ENCODE data around the gene ALCAM.

The ALCAM gene

DNA sequence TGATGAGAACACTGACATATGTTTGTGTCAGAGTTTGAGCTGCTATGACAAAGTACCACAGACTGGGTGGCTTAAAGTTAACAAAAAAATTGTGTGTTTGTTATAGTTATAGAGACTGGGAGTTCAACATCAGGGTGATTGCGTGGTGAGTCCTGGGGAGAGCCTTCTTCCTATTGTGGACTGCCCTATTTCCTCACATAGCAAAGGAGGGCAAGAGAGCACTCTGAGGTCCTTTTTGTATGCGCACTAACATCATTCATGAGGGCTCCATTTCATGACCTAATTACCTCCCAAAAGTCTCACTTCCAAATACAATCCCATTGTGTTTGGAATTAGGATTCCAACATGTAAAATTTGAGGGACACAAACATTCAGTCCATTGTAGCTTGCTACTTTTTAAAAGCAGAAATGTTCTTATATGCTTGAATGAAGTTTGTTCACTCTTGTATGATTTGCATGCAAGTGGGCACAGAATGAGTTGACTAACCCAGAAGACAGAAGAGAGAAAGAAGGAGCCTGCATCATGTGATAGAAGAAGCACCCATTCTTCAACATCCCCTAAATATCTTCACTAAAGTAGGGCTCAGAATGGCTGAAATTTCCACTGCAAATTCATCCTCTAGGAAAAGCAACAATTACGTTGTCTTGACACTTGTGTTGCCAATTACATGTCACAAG lies 18.9 kb upstream of the ALCAM start:
- TF ChIP-seq RAD21 (IDR thresholded peaks at IDR 0.05; ENCODE audit: low read depth) (no peak), EP300 (IDR thresholded peaks at IDR 0.05; ENCODE audit: borderline replicate concordance) (no peak), FOXM1 (IDR thresholded peaks at IDR 0.05; ENCODE audit: borderline replicate concordance, low read depth) (no peak), YY1 (IDR thresholded peaks at IDR 0.05; ENCODE audit: low read depth) (no peak), ZBTB7A (IDR thresholded peaks at IDR 0.05; ENCODE audit: low read depth) (no peak), NFIC (IDR thresholded peaks at IDR 0.05) (no peak), TAF1 (IDR thresholded peaks at IDR 0.05; ENCODE audit: low read depth) (no peak), CEBPB (IDR thresholded peaks at IDR 0.05) (no peak), TCF12 (IDR thresholded peaks at IDR 0.05; ENCODE audit: low read depth) (no peak), EGR1 (IDR thresholded peaks at IDR 0.05) (no peak), CREB1 (IDR thresholded peaks at IDR 0.05; ENCODE audit: low read depth) (no peak), TEAD4 (IDR thresholded peaks at IDR 0.05) (no peak)
- TF ChIP-seq, protein P1, sequence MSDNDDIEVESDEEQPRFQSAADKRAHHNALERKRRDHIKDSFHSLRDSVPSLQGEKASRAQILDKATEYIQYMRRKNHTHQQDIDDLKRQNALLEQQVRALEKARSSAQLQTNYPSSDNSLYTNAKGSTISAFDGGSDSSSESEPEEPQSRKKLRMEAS (IDR thresholded peaks at IDR 0.05), result no peak
- TF ChIP-seq, protein P2, sequence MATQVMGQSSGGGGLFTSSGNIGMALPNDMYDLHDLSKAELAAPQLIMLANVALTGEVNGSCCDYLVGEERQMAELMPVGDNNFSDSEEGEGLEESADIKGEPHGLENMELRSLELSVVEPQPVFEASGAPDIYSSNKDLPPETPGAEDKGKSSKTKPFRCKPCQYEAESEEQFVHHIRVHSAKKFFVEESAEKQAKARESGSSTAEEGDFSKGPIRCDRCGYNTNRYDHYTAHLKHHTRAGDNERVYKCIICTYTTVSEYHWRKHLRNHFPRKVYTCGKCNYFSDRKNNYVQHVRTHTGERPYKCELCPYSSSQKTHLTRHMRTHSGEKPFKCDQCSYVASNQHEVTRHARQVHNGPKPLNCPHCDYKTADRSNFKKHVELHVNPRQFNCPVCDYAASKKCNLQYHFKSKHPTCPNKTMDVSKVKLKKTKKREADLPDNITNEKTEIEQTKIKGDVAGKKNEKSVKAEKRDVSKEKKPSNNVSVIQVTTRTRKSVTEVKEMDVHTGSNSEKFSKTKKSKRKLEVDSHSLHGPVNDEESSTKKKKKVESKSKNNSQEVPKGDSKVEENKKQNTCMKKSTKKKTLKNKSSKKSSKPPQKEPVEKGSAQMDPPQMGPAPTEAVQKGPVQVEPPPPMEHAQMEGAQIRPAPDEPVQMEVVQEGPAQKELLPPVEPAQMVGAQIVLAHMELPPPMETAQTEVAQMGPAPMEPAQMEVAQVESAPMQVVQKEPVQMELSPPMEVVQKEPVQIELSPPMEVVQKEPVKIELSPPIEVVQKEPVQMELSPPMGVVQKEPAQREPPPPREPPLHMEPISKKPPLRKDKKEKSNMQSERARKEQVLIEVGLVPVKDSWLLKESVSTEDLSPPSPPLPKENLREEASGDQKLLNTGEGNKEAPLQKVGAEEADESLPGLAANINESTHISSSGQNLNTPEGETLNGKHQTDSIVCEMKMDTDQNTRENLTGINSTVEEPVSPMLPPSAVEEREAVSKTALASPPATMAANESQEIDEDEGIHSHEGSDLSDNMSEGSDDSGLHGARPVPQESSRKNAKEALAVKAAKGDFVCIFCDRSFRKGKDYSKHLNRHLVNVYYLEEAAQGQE (IDR thresholded peaks at IDR 0.05; ENCODE audit: low read depth), result no peak
- TF ChIP-seq, protein P3, sequence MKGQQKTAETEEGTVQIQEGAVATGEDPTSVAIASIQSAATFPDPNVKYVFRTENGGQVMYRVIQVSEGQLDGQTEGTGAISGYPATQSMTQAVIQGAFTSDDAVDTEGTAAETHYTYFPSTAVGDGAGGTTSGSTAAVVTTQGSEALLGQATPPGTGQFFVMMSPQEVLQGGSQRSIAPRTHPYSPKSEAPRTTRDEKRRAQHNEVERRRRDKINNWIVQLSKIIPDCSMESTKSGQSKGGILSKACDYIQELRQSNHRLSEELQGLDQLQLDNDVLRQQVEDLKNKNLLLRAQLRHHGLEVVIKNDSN (IDR thresholded peaks at IDR 0.05), result no peak

DNA sequence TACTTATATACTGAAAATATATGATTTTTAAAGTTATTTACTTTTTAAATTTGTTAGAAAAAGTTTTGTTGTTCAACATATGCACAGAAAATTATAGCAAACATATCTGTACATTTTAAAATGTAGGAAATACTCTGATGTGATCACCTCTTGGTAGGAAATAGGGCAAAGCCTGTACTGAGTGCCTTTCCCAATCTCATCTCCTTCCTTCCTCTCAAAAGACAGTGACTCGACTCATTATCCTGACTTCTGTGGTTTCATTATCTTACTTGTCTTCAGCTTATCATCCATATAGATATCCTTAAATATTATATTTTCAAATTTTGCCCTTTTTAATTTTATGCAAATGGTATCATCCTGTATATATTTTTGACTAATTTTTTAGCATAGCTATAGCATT lies 18.4 kb upstream of the ALCAM start:
- TF ChIP-seq TCF12 (IDR thresholded peaks at IDR 0.05; ENCODE audit: low read depth) (no peak), TEAD4 (IDR thresholded peaks at IDR 0.05) (no peak), NFIC (IDR thresholded peaks at IDR 0.05) (no peak)

DNA sequence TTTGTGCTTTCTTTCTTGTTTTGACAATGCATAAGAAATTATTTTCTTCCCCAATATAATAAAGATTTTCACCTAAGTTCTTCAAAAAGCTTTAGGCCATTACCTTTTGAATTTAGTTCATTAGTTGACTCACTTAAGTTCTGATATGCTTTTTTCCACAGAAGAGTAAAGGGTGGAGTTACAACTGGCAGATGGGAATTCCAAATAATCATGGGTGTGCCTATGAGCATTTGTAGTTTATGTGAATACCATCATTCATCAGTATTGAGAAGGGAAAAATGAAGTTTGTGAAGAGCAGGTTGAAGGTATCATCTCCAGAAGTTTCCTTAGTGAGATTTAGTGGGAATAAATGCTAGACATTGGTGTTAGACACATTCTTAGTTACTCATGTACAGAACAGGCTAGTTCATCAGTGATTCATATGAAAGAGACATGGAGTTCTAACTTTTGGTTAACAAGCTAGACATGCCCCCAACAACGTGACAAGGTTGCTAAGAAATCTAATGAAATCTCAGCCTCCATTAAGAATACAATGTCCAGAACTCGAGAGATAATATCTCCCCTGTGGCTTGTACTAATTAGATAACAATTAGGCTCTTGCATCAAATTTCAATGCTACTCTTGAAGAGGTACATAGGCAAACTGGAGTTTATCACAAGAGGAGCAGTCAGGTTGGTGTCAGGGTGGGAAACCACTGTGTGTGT lies 16.9 kb upstream of the ALCAM start:
- no peak for TF ChIP-seq CEBPB (IDR thresholded peaks at IDR 0.05)
- no peak for TF ChIP-seq RAD21 (IDR thresholded peaks at IDR 0.05; ENCODE audit: low read depth)
- TF ChIP-seq, protein P3 (IDR thresholded peaks at IDR 0.05), result no peak
- TF ChIP-seq ZBTB7A (IDR thresholded peaks at IDR 0.05; ENCODE audit: low read depth), result no peak
- TF ChIP-seq EGR1 (IDR thresholded peaks at IDR 0.05), result no peak
- no peak for TF ChIP-seq NFIC (IDR thresholded peaks at IDR 0.05)
- no peak for TF ChIP-seq CREB1 (IDR thresholded peaks at IDR 0.05; ENCODE audit: low read depth)
- TF ChIP-seq FOXM1 (IDR thresholded peaks at IDR 0.05; ENCODE audit: borderline replicate concordance, low read depth), result no peak
- no peak for TF ChIP-seq YY1 (IDR thresholded peaks at IDR 0.05; ENCODE audit: low read depth)
- TF ChIP-seq TAF1 (IDR thresholded peaks at IDR 0.05; ENCODE audit: low read depth), result no peak
- TF ChIP-seq, protein P1 (IDR thresholded peaks at IDR 0.05), result no peak
- TF ChIP-seq EP300 (IDR thresholded peaks at IDR 0.05; ENCODE audit: borderline replicate concordance), result no peak
- no peak for TF ChIP-seq TEAD4 (IDR thresholded peaks at IDR 0.05)
- TF ChIP-seq, protein P2 (IDR thresholded peaks at IDR 0.05; ENCODE audit: low read depth), result no peak
- TF ChIP-seq TCF12 (IDR thresholded peaks at IDR 0.05; ENCODE audit: low read depth), result no peak

DNA sequence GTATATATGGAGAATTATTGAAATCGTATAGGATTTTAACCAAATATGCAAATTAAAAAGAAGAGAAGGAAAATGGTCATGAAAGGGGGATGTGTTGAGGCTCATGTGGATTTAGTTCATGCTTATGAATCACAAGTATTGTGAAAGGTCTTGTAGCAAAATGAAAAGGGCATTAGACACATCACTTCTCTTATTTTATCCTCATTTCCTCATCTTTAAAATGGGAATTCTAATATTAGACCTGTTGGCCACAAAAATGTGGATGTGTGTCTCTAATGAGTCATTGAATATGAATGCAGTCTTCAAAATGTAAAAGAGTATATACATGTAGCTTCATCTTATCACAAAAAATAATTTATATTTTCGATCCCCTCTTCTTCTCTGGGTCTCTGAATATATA lies 14.9 kb upstream of the ALCAM start:
- TF ChIP-seq, protein P2 (IDR thresholded peaks at IDR 0.05; ENCODE audit: low read depth), result no peak
- TF ChIP-seq NFIC (IDR thresholded peaks at IDR 0.05) (no peak), TAF1 (IDR thresholded peaks at IDR 0.05; ENCODE audit: low read depth) (no peak), ZBTB7A (IDR thresholded peaks at IDR 0.05; ENCODE audit: low read depth) (no peak)

Data from Ishikawa (cell line).